H1 (cell line): ENCODE data around the gene GABRA1.

Experiments
- ATF3 ChIP-seq: IDR thresholded peaks from 2 replicates; pipeline ENCODE4 v1.6.1; 2011; ENCODE audit warnings: low read depth, mild to moderate bottlenecking, low read length; ENCODE audit not compliant: insufficient read depth
- CTCF ChIP-seq, 3 experiments: IDR thresholded peaks; 1 replicate in 2 of 3; 2 replicates in 1 of 3; pipeline versions ENCODE4 v1.5.1 to v1.6.1; 2011; ENCODE audit warnings: low read length in 3 of 3, mild to moderate bottlenecking in 3 of 3, inconsistent platforms in 2 of 3, low read depth in 1 of 3, moderate library complexity in 1 of 3; ENCODE audit not compliant: insufficient read depth in 1 of 3; ENCODE audit errors: control extremely low read depth in 1 of 3
- HDAC6 ChIP-seq: IDR thresholded peaks from one replicate; pipeline ENCODE4 v1.7.1; 2012; ENCODE audit warnings: low read depth, mild to moderate bottlenecking, inconsistent platforms, low read length, moderate library complexity
- POU5F1 ChIP-seq: IDR thresholded peaks from 2 replicates; pipeline ENCODE4 v1.6.1; 2011; ENCODE audit warnings: low read depth, mild to moderate bottlenecking, low read length, moderate library complexity

- no peak for TF ChIP-seq ATF3
- TF ChIP-seq POU5F1: no peak
- no peak for TF ChIP-seq CTCF (IDR thresholded peaks at IDR 0.05; ENCODE audit: control extremely low read depth in 1 of 3, insufficient read depth in 1 of 3, low read depth in 1 of 3, low read length in 3 of 3)
- no peak for TF ChIP-seq HDAC6
Measured at GRCh38 chr5:161889971-161890370, 42.1 kb downstream of the GABRA1 start.
